GM21526 (cell line): ENCODE results near the gene ANKRD36B.
"Not testable (repeated sequence)": the region's sequence is repeated elsewhere in the genome, so short reads cannot be mapped to it uniquely, and the experiment has no call there.

Experiments used
- ATAC-seq: cut with Tn5 transposase; IDR thresholded peaks from one replicate; pipeline ENCODE4 v1.9.1; 2021; ENCODE audit warnings: moderate library complexity; ENCODE audit not compliant: unreplicated experiment, low FRiP score

ANKRD36B gene

GRCh38 chr2:97550498-97550897, 39.2 kb downstream of the ANKRD36B start:
- ATAC-seq, result not testable (repeated sequence)

- ATAC-seq, result not testable (repeated sequence)
Measured at GRCh38 chr2:97549058-97549457, 40.6 kb downstream of the ANKRD36B start.

GRCh38 chr2:97548536-97548935, 41.1 kb downstream of the ANKRD36B start:
- not testable (repeated sequence) for ATAC-seq

- ATAC-seq, result no peak
Measured at GRCh38 chr2:97546711-97547110, 43.0 kb downstream of the ANKRD36B start.

- not testable (repeated sequence) for ATAC-seq
Measured at GRCh38 chr2:97544911-97545310, 44.8 kb downstream of the ANKRD36B start.

GRCh38 chr2:97525904-97526303, 63.8 kb downstream of the ANKRD36B start:
- ATAC-seq, result not testable (repeated sequence)

- ATAC-seq, result not testable (repeated sequence)
Measured at GRCh38 chr2:97523816-97524215, 65.9 kb downstream of the ANKRD36B start.

GRCh38 chr2:97522916-97523555, 66.6 kb downstream of the ANKRD36B start:
- not testable (repeated sequence) for ATAC-seq

GRCh38 chr2:97495651-97496050, 94.0 kb downstream of the ANKRD36B start:
- not testable (repeated sequence) for ATAC-seq

- not testable (repeated sequence) for ATAC-seq
Measured at GRCh38 chr2:97490141-97490540, 99.5 kb downstream of the ANKRD36B start.
